GM18517 (cell line): ENCODE results near the gene ULBP2.

Experiments
- ATAC-seq: cut with Tn5 transposase; IDR thresholded peaks from one replicate; pipeline ENCODE4 v1.9.1; 2021; ENCODE audit warnings: mild to moderate bottlenecking, moderate library complexity; ENCODE audit not compliant: unreplicated experiment

ULBP2 gene

GRCh38 chr6:149995235-149995750 lies 53.5 kb downstream of the ULBP2 start:
- ATAC-seq: no peak

- ATAC-seq: no peak
Measured at GRCh38 chr6:149995971-149996370, 54.2 kb downstream of the ULBP2 start.
